COLO829 (cell line): ENCODE results near the gene CACNA1I.
"Not testable (repeated sequence)": the region's sequence is repeated elsewhere in the genome, so short reads cannot be mapped to it uniquely, and the experiment has no call there.

ENCODE experiments used
- DNase-seq: peaks from one replicate; pipeline ENCODE4 v3.0.0; 2012; ENCODE audit warnings: low spot score

CACNA1I gene

DNA sequence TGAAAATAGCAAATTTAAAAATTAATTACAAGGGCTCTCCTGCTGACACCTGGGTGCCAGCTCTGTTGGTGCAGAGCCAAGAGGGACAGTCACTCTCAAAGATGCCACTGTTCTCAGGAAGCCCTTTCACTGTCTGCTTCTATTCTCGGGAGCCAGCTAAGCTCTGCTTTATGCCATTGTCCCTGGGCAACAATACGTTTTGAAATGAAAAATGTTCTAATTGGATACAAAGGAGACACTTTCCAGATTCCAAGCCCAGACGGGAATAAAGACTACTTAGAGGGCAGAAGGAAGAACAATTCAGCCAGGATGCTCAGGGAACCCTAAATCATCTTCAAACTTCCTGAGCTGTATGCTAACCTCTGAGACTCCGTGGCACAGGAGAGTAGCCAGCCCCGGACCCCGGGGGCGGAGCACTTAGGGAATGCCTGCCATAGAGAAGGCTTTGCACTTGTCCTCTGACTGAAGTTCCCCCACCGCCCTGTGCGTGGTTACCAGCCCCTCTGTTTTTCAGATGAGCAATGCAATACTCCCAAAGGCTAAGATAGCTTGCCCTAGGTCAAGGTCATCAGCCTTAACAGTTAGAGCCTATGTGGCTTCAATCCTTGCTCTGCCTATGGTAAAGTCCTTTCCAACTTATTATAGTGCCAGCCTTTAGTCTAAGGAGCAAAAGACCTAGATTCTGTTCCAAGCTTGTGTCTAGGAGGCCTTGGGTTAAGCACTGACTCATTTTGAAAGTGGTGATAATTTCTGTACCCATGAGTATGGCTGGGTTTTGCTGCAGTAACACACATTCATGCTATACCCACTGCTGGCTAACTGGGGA lies 150.9 kb downstream of the CACNA1I start:
- no peak for DNase-seq

DNA sequence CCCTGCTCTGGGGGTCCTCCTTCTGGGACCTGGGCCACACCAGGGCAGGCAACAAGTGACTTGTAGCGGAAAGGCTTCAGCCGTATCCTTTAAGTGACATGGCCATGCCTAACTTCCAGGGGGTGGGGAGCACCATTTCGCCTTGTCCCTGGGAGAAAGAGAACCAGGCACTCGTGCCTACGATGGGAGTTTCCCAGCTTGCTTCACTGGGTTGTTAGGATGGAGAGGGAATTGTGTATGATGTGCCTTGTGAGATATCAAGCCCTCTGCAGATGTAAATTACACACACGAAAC lies 151.4 kb downstream of the CACNA1I start:
- no peak for DNase-seq

DNA sequence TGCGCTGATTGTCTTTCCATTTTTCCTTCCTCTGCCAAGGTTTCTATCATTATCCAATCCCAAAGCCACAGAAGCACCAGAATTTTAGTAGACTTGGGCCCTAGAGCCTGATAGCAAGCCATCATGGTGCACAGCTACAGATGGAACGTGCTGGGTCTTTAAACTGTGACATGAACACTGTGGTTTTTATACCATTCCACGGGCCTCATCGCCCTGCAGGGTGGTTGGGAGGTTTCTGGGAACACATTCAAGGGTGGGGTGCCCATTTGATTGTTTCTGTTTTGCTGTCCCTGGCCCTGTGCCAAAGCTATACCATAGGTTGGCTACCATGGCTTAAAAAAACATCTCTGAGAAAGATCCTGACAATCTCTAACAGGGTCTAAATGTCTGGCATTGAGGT lies 151.9 kb downstream of the CACNA1I start:
- no peak for DNase-seq

DNA sequence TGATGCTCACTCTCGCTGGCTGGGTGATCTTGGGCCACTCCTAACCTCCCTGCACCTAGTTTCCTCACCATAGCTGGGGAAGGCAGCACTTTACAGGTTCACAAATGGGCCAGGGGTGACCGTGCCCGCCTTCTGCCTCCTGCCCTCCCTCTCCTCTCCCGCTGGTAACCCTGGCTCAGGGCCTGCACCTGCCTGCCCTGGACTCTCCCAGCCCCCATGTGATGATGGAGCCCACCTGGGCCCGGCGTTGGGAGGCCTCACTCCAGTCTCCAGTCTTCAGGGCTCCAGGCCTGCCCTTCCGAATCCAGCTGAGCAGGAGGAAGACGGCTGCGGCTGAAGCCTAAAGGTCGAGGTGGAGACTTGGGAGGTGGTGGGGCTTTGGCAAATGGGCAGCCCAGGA lies 152.9 kb downstream of the CACNA1I start:
- no peak for DNase-seq

DNA sequence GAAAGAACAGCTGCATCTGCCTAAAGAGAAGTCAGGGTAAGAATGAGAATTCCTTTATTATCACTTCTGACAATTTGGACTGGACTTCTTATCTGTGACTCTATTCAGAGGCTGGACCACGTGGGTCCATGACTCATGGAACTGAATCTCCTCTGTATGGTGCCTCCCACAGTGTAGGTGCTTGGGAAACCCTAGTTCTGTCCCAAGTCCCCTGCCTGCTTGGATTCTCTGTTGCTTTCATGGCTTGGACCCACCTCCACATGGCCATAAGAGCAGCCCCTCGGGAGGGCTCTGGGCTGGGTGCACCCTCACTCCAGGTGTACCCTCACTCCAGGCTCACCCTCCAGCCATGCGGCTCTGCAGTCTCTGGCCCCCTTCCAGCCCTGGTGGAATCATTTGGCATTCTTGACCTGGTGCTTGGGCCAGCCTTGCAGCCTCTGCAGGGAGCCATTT lies 153.4 kb downstream of the CACNA1I start:
- peak; percentile 90 for DNase-seq

DNA sequence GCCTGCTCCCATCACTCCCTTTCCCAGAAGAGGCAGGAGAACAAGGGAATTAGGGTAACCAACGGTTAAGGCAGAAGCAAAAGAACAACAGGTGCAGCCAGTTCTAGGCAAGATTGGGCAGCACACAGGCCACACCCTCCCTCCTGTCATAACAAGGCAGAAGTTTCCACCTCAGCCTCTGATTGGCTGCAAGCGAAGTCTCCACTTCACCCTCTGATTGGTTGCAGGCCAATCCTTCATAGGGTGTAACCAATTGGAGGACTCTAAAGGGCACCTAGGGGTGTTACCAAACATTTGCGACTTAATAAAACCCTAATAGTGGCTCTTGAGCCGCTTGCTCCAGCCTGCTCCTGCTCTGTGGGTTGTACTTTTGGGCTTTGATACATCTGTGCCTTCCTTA lies 153.8 kb downstream of the CACNA1I start:
- DNase-seq: no peak

DNA sequence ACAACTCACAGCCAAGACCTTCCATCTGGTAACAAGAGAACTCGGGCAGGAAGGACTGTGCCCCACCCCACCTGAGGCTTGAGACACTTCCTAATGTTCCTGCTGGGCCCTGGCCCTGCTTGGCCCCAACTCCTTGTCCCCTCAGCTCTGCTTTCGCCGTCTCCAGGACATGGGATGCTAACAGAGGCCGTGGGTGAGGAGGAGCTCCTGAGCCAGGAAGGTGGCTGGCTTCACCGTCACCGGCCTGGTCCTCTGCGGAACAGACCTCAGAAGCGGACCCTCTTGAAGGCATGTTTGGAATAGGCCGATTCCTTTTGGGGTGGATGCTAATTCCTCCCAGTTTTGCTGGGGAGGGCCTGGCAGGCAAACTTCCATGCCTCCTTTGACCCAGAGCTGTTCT lies 154.3 kb downstream of the CACNA1I start:
- DNase-seq: no peak

DNA sequence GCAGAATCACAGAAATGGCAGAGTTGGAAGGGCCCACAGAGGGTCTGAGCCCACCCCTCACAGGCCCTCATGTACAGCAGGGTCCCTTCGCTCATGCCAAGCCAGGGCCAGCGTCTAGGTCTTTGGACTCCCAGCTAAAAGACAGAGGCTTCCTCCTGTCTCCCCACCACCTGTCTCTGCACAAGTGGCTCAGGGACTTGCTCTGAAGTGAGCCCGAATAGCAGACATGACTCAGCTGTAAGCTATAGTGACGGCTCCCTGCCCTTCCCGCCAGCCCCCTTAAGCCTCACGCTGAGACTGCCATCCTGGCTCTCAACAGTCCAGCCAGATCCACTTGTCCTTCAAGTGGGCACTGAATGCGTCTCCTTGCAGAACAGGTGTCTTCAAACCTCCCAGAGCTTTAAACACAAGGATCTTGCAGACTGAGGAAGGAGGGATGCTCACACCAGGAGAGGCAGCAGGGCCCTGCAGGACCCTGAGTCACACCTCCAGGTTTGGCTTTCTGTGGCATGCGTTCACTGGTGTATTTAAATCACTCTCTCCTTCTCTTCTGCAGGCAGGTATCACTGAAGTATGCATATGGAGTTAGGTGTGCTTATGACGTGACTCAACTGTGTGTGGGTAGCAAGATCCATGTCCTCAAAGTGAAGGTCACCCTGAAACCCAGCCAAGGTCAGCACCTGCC lies 154.9 kb downstream of the CACNA1I start:
- DNase-seq: no peak

DNA sequence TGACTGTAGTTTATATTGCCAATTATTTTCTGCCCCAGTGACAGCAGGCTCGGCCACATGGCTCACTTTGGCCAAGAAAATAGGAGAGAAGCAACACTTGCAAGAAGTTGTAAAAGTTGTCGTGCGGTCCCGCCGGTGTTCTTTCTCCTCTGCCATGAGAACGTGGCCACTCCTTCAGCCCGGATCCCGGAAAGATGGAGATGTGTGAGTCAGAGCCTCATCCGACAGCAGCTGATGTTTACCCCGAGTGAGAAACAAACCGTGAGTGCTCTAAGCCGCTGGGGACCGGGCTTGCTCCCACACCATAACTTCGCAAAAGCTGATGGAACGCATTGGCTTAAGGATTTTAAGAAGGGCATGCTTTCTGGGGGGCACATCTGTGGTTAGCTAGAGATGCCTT lies 157.0 kb downstream of the CACNA1I start:
- DNase-seq: peak; percentile 47

DNA sequence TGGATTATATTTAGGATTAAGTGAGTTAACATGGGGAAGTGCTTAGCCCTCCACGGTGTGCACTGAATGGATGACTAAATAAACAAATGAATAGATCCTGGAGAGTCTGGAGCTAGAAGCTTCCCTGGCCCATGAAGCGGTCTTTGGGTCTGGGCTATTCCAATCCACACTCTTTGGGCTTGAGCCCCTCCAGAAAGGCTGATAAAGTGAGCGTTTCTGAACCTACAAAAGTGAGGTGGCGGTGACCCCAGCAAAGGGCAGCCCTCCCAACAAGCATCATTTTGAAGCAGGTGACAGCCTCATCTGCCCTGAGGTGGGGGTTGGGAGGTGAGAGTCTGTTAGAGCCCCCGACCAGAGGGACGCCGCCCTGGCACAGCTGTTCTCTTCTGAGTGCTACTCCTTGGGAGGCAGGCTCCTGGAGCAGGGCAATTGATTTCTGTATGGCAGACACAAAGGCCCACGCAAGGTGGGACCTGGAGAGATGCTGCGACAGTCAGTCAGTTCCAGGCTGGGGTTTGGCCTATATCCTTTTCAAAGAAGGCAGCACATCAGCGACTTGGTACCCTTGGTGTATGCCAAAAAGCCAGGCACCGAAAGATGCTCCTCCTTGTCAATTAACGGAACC lies 157.8 kb downstream of the CACNA1I start:
- DNase-seq: no peak

DNA sequence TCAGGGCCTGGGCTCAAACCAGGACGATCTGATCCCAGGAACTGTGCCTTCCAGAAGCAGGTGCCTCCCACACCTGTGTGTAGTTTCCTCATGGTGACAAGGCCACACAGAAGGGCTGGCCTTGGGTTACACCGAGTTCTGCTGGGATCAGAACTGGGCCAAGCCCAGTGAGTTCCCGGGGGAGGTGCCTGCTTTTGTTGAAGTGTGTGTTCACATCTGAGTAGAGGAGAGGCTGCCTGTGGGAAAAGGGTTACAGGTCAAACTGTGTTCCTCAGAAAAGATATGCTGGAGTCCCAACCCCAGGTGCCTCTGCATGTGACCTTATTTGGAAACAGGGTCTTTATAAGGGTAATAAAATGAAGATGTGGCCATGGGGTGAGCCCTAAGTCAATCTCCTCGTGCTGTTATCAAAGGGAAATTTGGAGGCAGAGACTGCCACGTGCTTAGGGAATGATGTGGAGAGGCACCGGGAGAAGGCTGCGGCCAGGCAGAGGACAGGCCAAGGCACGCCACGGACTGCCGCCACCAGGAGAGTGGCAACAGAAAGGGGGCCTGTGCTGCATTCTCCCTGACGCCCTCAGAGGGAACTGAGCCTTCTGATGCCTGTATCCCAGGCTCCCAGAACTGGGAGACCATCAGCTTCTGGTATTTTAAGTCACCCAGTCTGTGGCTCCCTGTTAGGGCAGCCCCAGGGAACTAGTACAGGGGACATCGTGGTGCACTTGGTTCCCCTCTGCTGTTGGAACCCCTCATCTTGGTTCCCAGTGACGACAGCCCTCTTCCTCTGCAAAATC lies 158.8 kb downstream of the CACNA1I start:
- DNase-seq: no peak

DNA sequence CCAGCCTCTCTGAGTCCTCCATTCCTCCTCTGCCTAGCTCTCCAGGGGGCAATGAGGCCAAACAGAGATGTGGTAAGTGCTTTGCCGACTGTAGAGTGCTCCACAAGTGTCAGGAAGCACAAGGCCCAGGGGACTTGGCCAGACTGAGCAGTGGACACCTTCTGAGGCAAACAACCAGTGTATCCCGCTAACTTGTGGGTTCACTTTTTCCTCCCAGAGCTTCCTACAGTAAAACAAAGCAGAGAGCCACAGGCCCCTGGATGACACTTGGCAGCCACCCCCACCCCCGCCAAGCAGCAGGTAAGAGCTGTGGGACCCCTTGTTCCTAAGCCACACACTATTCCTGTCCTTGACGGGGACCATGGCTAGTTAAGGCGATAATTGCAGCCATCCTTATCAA lies 160.9 kb downstream of the CACNA1I start:
- no peak for DNase-seq

DNA sequence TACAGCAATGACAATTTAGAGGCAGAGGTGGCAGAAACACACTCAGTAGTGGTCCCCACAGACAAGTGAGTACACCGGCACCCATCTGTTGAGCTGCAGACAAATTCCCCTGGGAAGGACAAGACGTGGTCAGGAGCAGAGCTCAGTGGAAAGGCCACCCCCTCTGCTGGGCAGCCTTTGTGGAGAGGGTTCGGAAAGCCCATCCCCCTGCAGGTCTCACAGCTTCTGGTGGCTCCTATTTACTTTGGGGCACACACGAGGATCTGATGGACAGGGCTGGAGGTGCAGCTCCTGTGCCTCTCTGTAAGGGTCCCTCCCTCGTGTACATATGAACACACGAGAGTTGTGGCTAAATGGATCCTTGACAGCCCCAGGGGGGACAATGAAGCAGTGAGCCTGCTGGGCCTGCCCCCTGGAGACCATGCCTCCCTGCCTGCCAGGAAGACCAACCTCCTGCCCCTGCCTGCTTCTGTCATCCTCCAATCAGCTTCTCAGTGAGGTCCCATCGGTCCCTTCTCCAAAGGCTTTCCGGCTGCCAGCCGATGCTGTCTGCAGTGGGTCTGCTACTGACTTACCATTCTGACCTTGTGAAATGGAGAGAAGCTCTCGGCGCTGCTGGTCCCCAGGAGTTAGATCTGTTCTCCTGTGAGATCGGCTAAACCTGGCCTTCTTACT lies 161.5 kb downstream of the CACNA1I start:
- DNase-seq: no peak

DNA sequence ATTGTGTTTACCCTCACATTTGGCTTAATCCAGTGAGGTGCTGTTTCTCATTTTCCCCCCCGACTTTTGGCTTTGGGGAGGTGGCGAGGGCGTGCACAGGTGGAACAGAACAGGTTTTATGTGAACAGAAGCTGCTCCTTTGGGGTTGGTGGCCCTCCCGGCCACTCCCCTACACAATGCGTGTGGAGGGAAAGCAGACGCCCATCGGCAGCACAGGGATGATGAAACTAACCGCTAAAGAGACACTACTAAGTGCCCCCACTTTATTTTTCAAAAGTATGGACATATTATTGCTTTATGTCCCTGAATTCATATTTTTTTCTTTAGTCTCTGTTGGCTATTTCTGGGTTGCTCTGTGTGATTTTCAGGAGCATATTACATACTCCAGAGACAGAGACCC lies 162.1 kb downstream of the CACNA1I start:
- no peak for DNase-seq

DNA sequence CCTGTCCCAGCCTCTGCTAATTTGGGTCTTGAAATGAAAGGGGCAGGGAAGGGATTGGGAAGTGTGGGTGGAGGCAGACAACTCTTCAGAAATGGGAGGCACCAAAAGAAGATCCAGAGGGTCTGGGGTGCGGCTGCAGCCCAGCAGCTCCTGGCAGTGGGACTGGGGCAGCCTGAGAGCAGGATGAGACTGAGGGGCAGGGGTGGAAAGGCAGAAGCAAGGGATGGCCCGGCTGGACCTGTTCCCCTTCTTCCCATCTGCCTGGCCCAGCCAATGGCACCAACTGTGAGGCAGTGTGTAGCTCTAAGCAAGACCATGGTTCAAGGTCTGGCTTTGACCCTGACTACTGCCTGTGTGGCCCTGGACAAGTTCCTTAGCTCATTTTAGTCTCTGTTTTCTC lies 162.6 kb downstream of the CACNA1I start:
- DNase-seq: no peak

DNA sequence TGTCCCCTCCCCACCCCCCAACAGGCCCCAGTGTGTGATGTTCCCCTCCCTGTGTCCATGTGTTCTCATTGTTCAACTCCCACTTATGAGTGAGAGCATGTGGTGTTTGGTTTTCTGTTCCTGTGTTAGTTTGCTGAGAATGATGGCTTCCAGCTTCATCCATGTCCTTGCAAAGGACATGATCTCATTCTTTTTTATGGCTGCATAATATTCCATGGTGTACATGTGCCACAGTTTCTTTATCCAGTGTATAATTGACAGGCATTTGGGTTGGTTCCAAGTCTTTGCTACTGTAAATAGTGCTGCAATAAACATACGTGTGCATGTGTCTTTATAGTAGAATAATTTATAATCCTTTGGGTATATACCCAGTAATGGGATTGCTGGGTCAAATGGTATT lies 163.5 kb downstream of the CACNA1I start:
- not testable (repeated sequence) for DNase-seq

DNA sequence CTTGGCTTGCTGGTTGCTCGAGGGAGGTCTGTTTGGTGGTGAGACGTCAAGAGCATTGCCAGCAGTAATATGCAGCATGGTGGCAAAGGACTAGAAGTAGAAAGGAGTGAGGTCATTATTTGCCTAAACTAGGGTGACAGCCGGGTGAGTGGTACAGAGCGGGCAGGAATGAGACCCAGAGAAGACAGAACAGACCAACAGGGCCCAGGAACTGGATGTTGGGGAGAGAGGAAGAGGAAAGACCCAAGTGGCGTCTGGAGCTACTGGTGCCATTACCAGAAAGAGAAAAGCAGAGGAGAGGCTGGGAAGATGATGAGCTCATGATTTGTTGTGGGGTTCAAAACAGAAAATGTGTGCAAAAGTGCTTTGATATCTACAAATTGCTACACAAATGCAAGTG lies 164.3 kb downstream of the CACNA1I start:
- DNase-seq: no peak

DNA sequence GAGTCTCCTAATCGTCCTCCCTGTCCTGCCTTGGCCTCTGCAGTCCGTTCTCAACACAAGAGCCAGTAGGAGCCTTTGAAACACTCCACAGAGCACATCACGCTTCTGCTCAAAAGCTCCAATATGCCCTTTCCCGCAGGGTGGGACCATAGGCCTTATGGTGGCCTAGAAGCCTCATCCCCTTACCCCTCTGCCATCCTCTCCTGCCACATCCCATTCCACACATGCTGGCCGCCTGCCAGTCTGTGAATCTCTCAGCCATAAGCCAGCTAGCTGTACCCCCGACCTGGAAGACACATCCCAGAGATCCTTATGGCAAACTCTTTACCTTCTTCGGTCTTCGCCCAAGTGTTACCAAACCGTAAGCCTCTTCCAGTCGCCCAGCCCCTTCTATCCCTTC lies 165.2 kb downstream of the CACNA1I start:
- DNase-seq: no peak

DNA sequence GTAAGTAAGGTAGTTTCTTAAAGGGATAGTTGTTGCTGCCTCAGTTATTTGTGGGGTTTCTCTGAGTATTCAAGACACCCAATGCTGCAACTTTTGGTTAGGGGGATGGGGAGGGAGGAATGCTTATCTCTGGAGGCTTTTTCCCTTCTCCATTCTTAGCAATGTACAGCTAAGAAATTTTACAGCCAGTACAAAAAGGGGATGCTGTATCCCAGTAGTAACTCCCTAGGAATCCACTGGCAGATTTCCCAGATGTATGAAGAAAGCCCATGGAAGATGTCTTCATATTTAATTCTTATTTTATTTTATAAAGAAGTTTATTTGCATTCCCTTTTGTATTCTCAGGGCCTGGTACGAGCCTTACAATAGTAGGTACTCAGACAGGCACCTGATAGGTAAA lies 168.2 kb downstream of the CACNA1I start:
- no peak for DNase-seq
